ENCODE measurements around the gene DYNC1LI2.

Gene DYNC1LI2

GRCh38 chr16:66712512-66712911, 38.9 kb downstream of the DYNC1LI2 start:
- Histone ChIP-seq H3K9me3 (replicated peaks; ENCODE audit: insufficient read depth, low read length) (no peaks in the 10 kb centered on the region), H3K36me3 (replicated peaks; ENCODE audit: insufficient read depth, low read length) (no peaks in the 10 kb centered on the region), H3K79me2 (ENCODE audit: low read length) (no peaks in the 10 kb centered on the region), H2AFZ (ENCODE audit: low read length) (no peak overlapping the region), H3K9me2 (replicated peaks; ENCODE audit: insufficient read depth, low read length) (no peaks in the 10 kb centered on the region), H3K4me3 (ENCODE audit: low read length) (no peak overlapping the region), H3K9ac (ENCODE audit: low read length) (no peak overlapping the region), H3K4me1 (ENCODE audit: low read length) (no peaks in the 10 kb centered on the region), H4K20me1 (ENCODE audit: insufficient read depth, low read length) (no peaks in the 10 kb centered on the region), H3K27me3 (replicated peaks; ENCODE audit: insufficient read depth, low read length) (no peaks in the 10 kb centered on the region), H3K27ac (ENCODE audit: low read length) (no peak overlapping the region), H3F3A (ENCODE audit: insufficient read depth, low read length) (no peaks in the 10 kb centered on the region), H3K4me2 (ENCODE audit: low read depth, low read length) (no peak overlapping the region)
- no peak for DNase-seq
- TF ChIP-seq CTCF (IDR thresholded peaks at IDR 0.05; ENCODE audit: low read length) (no peak), EZH2 (optimal IDR thresholded peaks at IDR 0.05; ENCODE audit: low read depth, low read length) (no peak), EZH2phosphoT487 (IDR thresholded peaks at IDR 0.05; ENCODE audit: low read length) (no peak)

- Histone ChIP-seq H2AFZ (ENCODE audit: low read length) (no peak overlapping the region), H3K79me2 (ENCODE audit: low read length) (no peaks in the 10 kb centered on the region), H3K4me2 (ENCODE audit: low read depth, low read length) (no peak overlapping the region), H3K36me3 (replicated peaks; ENCODE audit: insufficient read depth, low read length) (no peaks in the 10 kb centered on the region), H3K27me3 (replicated peaks; ENCODE audit: insufficient read depth, low read length) (no peaks in the 10 kb centered on the region), H3F3A (ENCODE audit: insufficient read depth, low read length) (no peaks in the 10 kb centered on the region), H3K9me3 (replicated peaks; ENCODE audit: insufficient read depth, low read length) (no peaks in the 10 kb centered on the region), H3K27ac (ENCODE audit: low read length) (no peak overlapping the region), H3K4me3 (ENCODE audit: low read length) (no peak overlapping the region), H4K20me1 (ENCODE audit: insufficient read depth, low read length) (no peaks in the 10 kb centered on the region), H3K9me2 (replicated peaks; ENCODE audit: insufficient read depth, low read length) (no peaks in the 10 kb centered on the region), H3K9ac (ENCODE audit: low read length) (no peak overlapping the region), H3K4me1 (ENCODE audit: low read length) (no peaks in the 10 kb centered on the region)
- no peak for DNase-seq
- no peak for TF ChIP-seq EZH2phosphoT487 (IDR thresholded peaks at IDR 0.05; ENCODE audit: low read length)
Observed at GRCh38 chr16:66711581-66711980, 39.8 kb downstream of the DYNC1LI2 start.

- TF ChIP-seq EZH2phosphoT487 (IDR thresholded peaks at IDR 0.05; ENCODE audit: low read length) (no peak), CTCF (IDR thresholded peaks at IDR 0.05; ENCODE audit: low read length) (no peak), EZH2 (optimal IDR thresholded peaks at IDR 0.05; ENCODE audit: low read depth, low read length) (no peak)
- H3K9me3 ChIP-seq (replicated peaks; ENCODE audit: insufficient read depth, low read length), result no peaks in the 10 kb centered on the region
- H4K20me1 ChIP-seq (ENCODE audit: insufficient read depth, low read length), result no peaks in the 10 kb centered on the region
- H3K4me2 ChIP-seq (ENCODE audit: low read depth, low read length), result no peak overlapping the region
- H3K4me3 ChIP-seq (ENCODE audit: low read length), result no peak overlapping the region
- no peaks in the 10 kb centered on the region for H3K27me3 ChIP-seq (replicated peaks; ENCODE audit: insufficient read depth, low read length)
- no peaks in the 10 kb centered on the region for H3K4me1 ChIP-seq (ENCODE audit: low read length)
- no peak for DNase-seq
- H3K36me3 ChIP-seq (replicated peaks; ENCODE audit: insufficient read depth, low read length), result no peaks in the 10 kb centered on the region
- no peaks in the 10 kb centered on the region for H3F3A ChIP-seq (ENCODE audit: insufficient read depth, low read length)
- no peak overlapping the region for H2AFZ ChIP-seq (ENCODE audit: low read length)
- no peaks in the 10 kb centered on the region for H3K9me2 ChIP-seq (replicated peaks; ENCODE audit: insufficient read depth, low read length)
- H3K9ac ChIP-seq (ENCODE audit: low read length), result no peak overlapping the region
- no peaks in the 10 kb centered on the region for H3K79me2 ChIP-seq (ENCODE audit: low read length)
- no peak overlapping the region for H3K27ac ChIP-seq (ENCODE audit: low read length)
Observed at GRCh38 chr16:66706506-66706880, 44.9 kb downstream of the DYNC1LI2 start.

- no peak overlapping the region for H3K27ac ChIP-seq (ENCODE audit: low read length)
- no peaks in the 10 kb centered on the region for H3F3A ChIP-seq (ENCODE audit: insufficient read depth, low read length)
- no peaks in the 10 kb centered on the region for H3K79me2 ChIP-seq (ENCODE audit: low read length)
- H3K4me1 ChIP-seq (ENCODE audit: low read length), result peaks cover 5% of the 10 kb centered on the region
- no peaks in the 10 kb centered on the region for H3K9me3 ChIP-seq (replicated peaks; ENCODE audit: insufficient read depth, low read length)
- H4K20me1 ChIP-seq (ENCODE audit: insufficient read depth, low read length), result no peaks in the 10 kb centered on the region
- H3K4me3 ChIP-seq (ENCODE audit: low read length), result no peak overlapping the region
- H3K27me3 ChIP-seq (replicated peaks; ENCODE audit: insufficient read depth, low read length), result no peaks in the 10 kb centered on the region
- H3K9me2 ChIP-seq (replicated peaks; ENCODE audit: insufficient read depth, low read length), result no peaks in the 10 kb centered on the region
- no peak for DNase-seq
- no peak overlapping the region for H3K4me2 ChIP-seq (ENCODE audit: low read depth, low read length)
- no peak overlapping the region for H3K9ac ChIP-seq (ENCODE audit: low read length)
- TF ChIP-seq CTCF (IDR thresholded peaks at IDR 0.05; ENCODE audit: low read length) (no peak), EZH2phosphoT487 (IDR thresholded peaks at IDR 0.05; ENCODE audit: low read length) (no peak), EZH2 (optimal IDR thresholded peaks at IDR 0.05; ENCODE audit: low read depth, low read length) (no peak)
- no peaks in the 10 kb centered on the region for H3K36me3 ChIP-seq (replicated peaks; ENCODE audit: insufficient read depth, low read length)
- H2AFZ ChIP-seq (ENCODE audit: low read length), result no peak overlapping the region
Observed at GRCh38 chr16:66705790-66706505, 45.5 kb downstream of the DYNC1LI2 start.

Measured in MM.1S (cell line).